IPS-20b (cell line): ENCODE measurements around the gene SNX2.

Source experiments
- H3K27ac ChIP-seq: one replicate; pipeline ENCODE4 v1.5.1; 2013; ENCODE audit warnings: low read length
- H3K27me3 ChIP-seq: 2 replicates; pipeline ENCODE4 v1.6.1; 2013; ENCODE audit warnings: mild to moderate bottlenecking, low read length, inconsistent platforms; ENCODE audit not compliant: insufficient read depth
- H3K36me3 ChIP-seq: 2 replicates; pipeline ENCODE4 v1.6.1; 2013; ENCODE audit warnings: low read depth, mild to moderate bottlenecking, inconsistent platforms, low read length, moderate library complexity; ENCODE audit not compliant: insufficient read depth
- H3K4me1 ChIP-seq: 2 replicates; pipeline ENCODE4 v1.6.1; 2013; ENCODE audit warnings: mild to moderate bottlenecking, control low read depth, inconsistent platforms, low read length, moderate library complexity; ENCODE audit not compliant: insufficient read depth
- H3K4me3 ChIP-seq: 2 replicates; pipeline ENCODE4 v1.5.1; 2013; ENCODE audit warnings: mild to moderate bottlenecking, low read length, inconsistent platforms
- H3K9ac ChIP-seq: 2 replicates; pipeline ENCODE4 v1.6.1; 2013; ENCODE audit warnings: low read depth, mild to moderate bottlenecking, inconsistent platforms, low read length, moderate library complexity
- H3K9me3 ChIP-seq: 2 replicates; pipeline ENCODE4 v1.6.1; 2013; ENCODE audit warnings: mild to moderate bottlenecking, low read depth, low read length, inconsistent platforms; ENCODE audit not compliant: insufficient read depth

The SNX2 gene

DNA sequence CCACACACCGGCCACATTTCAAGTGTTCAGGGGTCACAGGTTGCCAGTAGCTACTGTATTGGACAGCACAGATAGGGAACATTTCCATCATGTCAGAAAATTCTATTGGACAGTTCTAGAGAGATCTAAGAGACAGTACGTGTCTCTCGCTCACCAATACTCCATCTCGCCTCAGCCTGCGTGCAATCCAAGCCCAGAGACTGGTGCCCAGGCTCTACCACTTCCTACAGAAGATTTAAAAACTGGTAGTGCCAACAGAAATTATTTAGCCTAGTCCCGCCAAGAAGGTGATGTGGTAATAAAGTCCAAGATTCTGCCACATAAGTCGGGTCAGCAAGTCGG, 390 bp upstream of the SNX2 start:
- H3K27me3 ChIP-seq, result peaks cover 5% of the 10 kb centered on the region; the same call in 1 of the 2 replicates
- no peaks in the 10 kb centered on the region for H3K36me3 ChIP-seq
- H3K4me3 ChIP-seq, result peak overlapping the region; percentile 96
- H3K27ac ChIP-seq, result no peak overlapping the region
- no peaks in the 10 kb centered on the region for H3K9me3 ChIP-seq
- H3K4me1 ChIP-seq, result peaks cover 11% of the 10 kb centered on the region
- H3K9ac ChIP-seq, result peak overlapping the region; percentile 56; the same call in 1 of the 2 replicates

DNA sequence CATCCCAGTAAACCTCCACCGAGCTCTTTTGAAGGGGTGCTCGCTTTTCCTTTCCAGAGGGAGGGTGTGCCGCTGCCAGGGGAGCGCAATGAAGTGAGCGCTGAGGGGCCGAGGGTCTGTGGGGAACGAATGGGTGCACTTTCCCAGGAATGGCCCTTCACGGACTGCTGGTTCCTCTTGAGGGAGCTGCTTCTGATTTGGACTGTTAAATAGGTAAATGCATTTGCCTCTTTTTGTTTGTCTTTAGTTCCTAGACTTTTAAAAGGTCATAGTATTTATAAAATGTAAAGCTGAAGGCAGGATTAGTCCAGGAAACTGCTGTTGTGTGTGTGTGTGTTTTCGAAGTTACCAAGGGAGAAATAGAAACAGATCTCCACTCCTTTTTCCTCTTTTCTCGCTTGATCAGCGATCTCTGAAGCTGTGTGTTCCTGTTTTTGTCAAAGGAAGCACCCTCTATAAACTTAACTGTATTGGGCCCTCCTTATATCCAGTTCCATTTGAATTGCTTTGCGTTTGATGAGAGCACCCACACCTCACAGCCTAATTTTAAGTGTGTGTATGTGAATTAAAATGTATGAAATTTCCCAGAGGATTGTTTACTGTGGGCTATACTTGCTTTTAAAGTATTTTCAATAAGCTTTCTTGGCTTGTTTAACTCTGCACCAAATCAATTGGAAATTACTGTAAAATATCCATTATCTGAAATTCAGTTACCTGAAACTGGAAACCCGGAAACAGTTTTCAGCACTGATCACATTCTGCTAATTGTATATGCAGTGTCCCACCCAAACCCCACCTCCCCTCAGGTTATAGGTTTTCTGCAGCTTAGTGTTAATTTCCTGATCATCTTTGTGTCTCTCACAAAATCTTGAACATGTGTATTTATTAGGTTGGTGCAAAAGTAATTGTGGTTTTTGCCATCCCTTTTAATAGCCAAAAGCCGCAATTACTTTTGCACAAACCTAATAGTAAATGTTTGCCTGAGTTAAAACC, 966 bp downstream of the SNX2 start:
- Histone ChIP-seq H3K9ac (peak overlapping the region; percentile 94), H3K9me3 (no peaks in the 10 kb centered on the region), H3K27me3 (peaks cover 5% of the 10 kb centered on the region; the same call in 1 of the 2 replicates), H3K4me1 (peaks cover 11% of the 10 kb centered on the region), H3K4me3 (peak overlapping the region; percentile 96), H3K36me3 (no peaks in the 10 kb centered on the region), H3K27ac (peak overlapping the region; percentile 67)

DNA sequence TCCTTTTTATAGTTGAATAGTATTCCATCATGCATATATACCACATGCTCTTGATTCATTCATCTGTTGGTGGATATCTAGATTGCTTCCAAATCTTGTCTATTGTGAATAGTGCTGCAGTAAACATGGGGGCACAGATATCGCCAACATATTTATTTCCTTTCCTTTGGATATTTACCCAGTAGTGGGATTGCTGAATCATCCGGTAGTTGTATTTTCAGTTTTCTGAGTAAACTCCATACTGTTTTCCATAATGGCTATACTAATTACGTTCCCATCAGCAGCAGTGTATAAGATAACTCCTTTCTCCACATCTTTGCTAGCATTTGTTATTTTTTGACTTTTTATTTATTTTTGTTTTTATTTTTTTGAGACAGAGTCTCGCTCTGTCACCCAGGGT, 3.3 kb downstream of the SNX2 start:
- no peak overlapping the region for H3K9ac ChIP-seq
- H3K4me3 ChIP-seq, result no peak overlapping the region
- no peaks in the 10 kb centered on the region for H3K9me3 ChIP-seq
- H3K36me3 ChIP-seq, result no peaks in the 10 kb centered on the region
- peaks cover 5% of the 10 kb centered on the region; the same call in 1 of the 2 replicates for H3K27me3 ChIP-seq
- no peak overlapping the region for H3K27ac ChIP-seq
- H3K4me1 ChIP-seq, result peaks cover 11% of the 10 kb centered on the region

DNA sequence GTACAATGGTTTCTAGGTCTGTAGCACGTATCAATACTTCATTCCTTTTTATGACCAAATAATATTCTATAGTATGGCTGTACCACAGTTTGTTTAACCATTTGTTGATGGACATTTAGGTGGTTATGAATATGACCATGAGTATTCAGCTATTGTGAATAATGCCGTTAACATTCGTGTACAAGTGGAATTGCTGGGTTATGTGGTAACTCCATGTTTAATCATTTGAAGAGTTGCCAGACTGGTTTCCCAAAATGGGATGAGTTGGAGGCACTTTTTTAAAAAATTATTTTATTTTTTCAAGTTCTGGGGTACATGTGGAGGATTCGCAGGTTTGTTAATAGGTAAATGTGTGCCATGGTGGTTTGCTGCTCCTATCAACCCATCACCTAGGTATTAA, 4.6 kb downstream of the SNX2 start:
- H3K36me3 ChIP-seq, result no peaks in the 10 kb centered on the region
- H3K9ac ChIP-seq, result no peak overlapping the region
- H3K4me3 ChIP-seq, result no peak overlapping the region
- H3K27ac ChIP-seq, result no peak overlapping the region
- H3K4me1 ChIP-seq, result peaks cover 11% of the 10 kb centered on the region
- no peaks in the 10 kb centered on the region for H3K27me3 ChIP-seq
- no peaks in the 10 kb centered on the region for H3K9me3 ChIP-seq

DNA sequence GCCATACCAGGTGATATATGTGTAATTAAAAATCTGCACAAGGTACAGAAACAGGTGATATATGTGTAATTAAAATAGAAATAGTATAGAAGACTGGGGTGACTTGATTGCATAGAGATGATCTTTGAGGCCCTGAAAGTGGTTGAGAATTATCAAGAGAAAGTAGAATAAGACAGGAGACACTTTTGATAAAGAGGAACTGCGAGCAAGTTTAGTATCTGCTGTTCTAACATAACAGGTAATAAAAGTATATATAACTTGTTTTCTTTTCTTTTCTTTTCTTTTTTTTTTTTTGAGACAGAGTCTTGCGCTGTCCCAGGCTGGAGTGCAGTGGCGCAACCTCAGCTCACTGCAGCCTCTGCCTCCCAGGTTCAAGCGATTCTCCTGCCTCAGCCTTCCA, 5.4 kb downstream of the SNX2 start:
- Histone ChIP-seq H3K4me3 (no peak overlapping the region), H3K4me1 (peaks cover 11% of the 10 kb centered on the region), H3K36me3 (no peaks in the 10 kb centered on the region), H3K27me3 (no peaks in the 10 kb centered on the region), H3K9me3 (no peaks in the 10 kb centered on the region), H3K27ac (no peak overlapping the region), H3K9ac (no peak overlapping the region)

DNA sequence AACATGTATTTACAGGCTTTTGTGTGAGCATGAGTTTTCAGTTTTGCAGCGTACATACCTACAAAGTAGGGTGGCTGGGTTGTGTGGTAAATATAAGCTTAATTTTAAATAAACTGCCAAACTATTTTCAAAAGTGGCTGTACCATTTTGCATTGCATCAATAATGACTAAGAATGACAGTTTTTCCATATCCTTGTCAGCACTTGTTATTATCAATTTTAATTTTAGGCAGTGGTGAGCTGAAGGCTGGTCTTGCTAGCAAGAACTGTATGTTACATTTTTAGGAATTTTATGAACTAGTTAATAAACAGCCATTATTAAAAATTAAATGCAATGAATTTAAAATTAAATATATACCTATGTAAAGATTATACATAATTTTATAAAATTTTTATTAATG, 6.6 kb downstream of the SNX2 start:
- H3K36me3 ChIP-seq, result no peaks in the 10 kb centered on the region
- H3K9me3 ChIP-seq, result no peaks in the 10 kb centered on the region
- H3K4me3 ChIP-seq, result no peak overlapping the region
- peaks cover 7% of the 10 kb centered on the region for H3K4me1 ChIP-seq
- H3K9ac ChIP-seq, result no peak overlapping the region
- no peak overlapping the region for H3K27ac ChIP-seq
- H3K27me3 ChIP-seq, result no peaks in the 10 kb centered on the region

DNA sequence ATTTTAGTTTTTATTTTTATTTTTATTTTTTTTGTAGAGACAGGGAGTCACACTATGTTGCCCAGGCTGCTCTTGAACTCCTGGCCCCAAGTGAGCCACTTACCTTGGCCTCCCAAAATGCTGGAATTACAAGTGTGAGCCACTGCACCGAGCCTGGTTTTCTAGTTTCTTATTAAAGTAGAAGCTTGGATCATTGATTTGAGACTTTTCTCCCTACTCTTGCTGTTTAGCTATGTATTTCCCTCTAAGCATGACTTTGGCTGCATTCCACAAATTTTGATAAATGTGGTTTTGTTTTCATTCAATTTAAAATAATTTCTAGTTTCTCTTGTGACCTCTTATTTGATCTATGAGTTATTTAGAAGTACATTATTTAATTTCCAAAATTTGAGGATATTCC, 10.4 kb downstream of the SNX2 start:
- peaks cover 3% of the 10 kb centered on the region; the same call in 1 of the 2 replicates for H3K4me1 ChIP-seq
- H3K36me3 ChIP-seq, result no peaks in the 10 kb centered on the region
- H3K9me3 ChIP-seq, result no peaks in the 10 kb centered on the region
- no peaks in the 10 kb centered on the region for H3K27me3 ChIP-seq
- H3K4me3 ChIP-seq, result no peak overlapping the region; the same call in 1 of the 2 replicates
- no peak overlapping the region for H3K27ac ChIP-seq
- H3K9ac ChIP-seq, result no peak overlapping the region

DNA sequence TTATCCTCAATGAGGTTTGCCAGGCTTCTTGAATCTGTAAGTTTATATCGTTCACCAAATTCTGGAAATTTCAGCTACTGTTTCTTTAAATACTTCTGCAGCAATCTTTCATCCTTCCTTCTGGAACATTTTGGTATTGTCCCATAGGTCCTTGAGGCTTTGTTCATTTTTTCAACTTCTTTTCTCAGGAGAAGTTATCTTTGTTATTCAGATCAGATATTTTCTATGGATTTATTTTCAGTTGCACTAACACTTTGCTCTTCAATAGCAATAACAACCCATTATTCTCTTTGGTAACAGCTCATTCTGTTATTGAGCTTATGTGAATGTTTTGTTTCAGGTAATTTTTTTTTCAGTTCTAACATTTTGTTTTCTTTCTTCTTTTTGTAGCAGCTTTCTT, 13.5 kb downstream of the SNX2 start:
- Histone ChIP-seq H3K4me1 (peaks cover 3% of the 10 kb centered on the region; the same call in 1 of the 2 replicates), H3K9me3 (no peaks in the 10 kb centered on the region), H3K36me3 (no peaks in the 10 kb centered on the region)

DNA sequence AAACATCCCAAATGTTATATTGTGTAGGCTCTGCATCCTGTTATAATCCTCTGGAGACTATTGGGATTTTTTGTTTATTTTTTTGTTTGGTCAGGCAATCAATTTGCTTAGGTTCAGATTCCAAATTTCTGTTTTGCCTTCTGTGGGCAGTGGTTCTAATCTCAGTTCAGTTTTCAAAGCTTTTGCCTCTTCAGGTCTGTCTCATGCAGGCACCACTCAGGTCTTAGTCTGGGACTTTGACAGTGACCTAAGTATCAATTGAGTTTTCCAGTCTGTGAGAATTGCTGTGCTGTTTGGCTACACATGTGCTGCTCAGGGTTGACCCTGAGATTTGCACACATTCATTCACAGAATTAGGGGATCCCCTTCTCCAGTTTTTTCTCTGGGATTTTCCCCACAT, 14.1 kb downstream of the SNX2 start:
- H3K9ac ChIP-seq, result peak overlapping the region; percentile 6; the same call in 1 of the 2 replicates
- no peak overlapping the region for H3K4me3 ChIP-seq
- H3K27ac ChIP-seq, result no peak overlapping the region
- no peaks in the 10 kb centered on the region for H3K9me3 ChIP-seq
- no peaks in the 10 kb centered on the region for H3K27me3 ChIP-seq
- H3K36me3 ChIP-seq, result no peaks in the 10 kb centered on the region
- H3K4me1 ChIP-seq, result peaks cover 3% of the 10 kb centered on the region; the same call in 1 of the 2 replicates

More for the DNA sequence above, 13.5 kb downstream of the SNX2 start:
- H3K9ac ChIP-seq, result no peak overlapping the region
- H3K27ac ChIP-seq, result no peak overlapping the region
- H3K27me3 ChIP-seq, result no peaks in the 10 kb centered on the region
- H3K4me3 ChIP-seq, result no peak overlapping the region

DNA sequence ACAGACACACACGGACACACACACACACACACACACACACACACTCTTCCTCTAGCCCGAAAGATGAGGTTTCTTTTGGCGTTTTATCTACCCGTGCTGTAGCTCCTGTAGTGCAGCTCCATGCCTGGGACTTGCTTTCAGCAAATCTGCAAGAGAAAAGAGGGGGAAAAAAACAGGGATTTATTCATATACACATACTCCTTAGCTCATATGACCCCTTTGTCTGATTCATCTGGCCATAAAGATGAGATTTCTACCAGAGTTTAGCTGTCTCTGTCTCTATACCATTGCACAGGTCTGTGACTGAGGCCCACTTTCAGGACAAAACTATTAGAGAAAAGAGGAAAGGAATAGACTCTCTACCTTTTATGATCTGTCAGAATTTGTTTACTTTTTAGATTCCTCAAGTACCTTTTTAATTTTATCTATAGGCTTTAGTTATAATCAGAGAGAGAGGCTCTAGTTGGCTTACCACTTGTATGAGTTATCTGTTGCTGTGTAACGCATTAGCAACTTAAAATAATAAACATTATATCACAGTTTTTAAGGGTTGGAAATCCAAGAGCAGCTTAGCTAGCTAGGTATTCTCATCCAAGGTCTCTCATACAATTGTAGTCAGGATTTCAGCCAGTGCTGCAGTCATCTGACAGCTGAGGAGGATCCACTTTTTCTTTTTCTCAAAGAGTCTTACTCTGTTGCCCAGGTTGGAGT, 14.7 kb downstream of the SNX2 start:
- Histone ChIP-seq H3K4me3 (no peak overlapping the region), H3K9ac (peak overlapping the region; percentile 6; the same call in 1 of the 2 replicates), H3K36me3 (no peaks in the 10 kb centered on the region), H3K27ac (no peak overlapping the region), H3K9me3 (no peaks in the 10 kb centered on the region), H3K27me3 (no peaks in the 10 kb centered on the region), H3K4me1 (peaks cover 3% of the 10 kb centered on the region; the same call in 1 of the 2 replicates)

DNA sequence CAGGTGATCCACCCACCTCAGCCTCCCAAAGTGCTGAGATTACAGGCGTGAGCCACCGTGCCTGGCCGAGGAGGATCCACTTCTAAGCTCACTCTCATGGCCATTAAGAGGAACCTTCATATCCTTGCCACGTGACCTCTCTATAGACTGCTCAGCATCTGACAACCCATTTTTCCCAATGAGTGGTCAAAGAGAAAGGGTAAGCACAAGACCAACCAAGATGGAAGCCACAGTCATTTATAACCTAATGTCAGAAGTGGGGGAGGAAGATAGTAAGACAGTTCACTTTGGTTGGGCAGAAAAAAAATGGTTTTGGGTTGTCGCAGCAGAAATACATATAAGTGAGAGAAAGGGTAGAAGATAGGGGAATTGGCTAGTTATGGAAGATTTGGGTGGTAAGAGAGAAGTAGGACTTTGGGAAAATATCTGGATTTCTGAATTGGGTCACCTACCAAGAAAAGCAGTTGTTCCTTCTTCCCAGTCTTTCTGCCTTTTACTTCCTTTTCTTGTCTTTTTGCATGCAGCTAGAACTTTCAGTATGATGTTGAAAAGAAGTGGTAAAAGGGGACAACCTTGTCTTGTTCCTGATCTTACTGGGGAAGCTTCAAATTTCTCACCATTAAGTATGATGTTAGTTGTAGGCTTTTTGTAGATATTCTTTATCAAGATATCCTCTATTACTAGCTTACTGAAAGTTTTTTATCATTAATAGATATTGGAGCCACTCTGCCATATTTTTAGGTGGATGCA, 15.6 kb downstream of the SNX2 start:
- no peaks in the 10 kb centered on the region for H3K9me3 ChIP-seq
- H3K27me3 ChIP-seq, result no peaks in the 10 kb centered on the region
- H3K9ac ChIP-seq, result no peak overlapping the region
- peaks cover 3% of the 10 kb centered on the region; the same call in 1 of the 2 replicates for H3K4me1 ChIP-seq
- H3K4me3 ChIP-seq, result no peak overlapping the region
- H3K27ac ChIP-seq, result no peak overlapping the region
- no peaks in the 10 kb centered on the region for H3K36me3 ChIP-seq
